Stimulated activated CD4-positive, alpha-beta T cell treated with anti-CD3 and anti-CD28 coated beads, Interleukin-15, amount 100 ng/mL, for 24 hours (primary cell): ENCODE results near the gene ZNRD2.

Experiments used
- DNase-seq: peaks from one replicate; pipeline ENCODE4 v3.0.0-alpha.2; 2020

The ZNRD2 gene

DNA sequence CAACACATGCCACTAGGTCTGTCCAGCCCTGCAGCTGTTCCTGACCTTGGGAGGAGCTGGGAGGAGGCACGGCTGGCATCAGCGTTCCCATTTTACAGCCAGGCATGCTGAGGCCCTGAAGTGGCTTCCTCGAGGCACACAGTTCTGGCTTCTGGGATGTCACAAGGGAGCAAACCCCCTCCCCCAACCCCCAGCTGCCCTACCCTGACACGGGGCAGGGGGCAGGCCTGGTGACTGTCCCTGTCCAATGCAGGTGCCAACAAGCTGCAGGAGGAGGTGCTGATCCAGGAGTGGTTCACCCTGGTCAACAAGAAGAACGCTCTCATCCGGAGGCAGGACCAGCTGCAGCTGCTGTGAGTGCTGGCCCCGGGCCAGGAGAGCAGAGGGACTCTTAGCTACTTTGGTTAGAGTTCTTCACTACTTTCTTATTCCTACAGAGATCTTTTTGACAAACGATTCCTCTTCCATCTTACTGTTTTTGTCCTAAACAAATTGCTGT lies 20.0 kb downstream of the ZNRD2 start:
- no peak for DNase-seq

DNA sequence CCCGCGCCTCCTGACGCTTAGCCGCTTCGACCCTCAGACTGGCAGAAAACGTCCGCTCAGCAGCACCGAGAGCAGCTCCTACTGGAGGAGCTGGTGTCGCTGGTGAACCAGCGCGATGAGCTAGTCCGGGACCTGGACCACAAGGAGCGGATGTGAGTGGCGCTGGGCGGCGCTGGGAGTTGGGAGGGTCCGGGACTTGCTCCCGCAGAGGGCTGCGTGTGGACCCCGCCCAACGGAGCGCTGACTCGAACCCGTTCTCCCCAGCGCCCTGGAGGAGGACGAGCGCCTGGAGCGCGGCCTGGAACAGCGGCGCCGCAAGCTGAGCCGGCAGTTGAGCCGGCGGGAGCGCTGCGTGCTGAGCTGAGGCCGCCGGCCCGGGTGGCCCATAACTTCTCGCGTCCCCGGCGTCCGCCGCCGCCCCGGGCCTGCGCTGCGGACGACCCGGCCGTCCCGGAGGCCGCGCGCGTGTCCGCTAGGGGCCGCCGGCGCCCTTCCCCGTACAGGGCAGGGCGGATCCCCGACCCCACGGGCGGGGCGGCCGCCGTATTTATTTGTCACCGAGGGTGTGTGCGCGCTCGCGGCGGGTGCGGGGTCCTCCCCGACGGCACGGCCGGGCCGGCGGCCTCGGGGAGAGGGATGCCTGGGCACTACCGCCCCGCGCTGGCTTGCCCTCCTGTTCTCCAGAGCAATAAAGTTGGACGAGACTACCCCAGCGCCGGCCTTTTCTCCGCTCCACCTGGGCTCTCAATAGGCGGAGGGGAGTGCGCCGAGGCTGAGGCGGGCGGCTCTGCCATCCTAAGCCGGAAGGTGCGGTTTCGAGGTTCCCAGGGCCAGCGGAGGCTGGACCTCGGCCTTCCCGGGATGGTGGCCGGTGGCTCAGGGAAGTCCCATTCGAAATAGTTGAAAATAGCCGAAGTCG lies 21.9 kb downstream of the ZNRD2 start:
- no peak for DNase-seq

DNA sequence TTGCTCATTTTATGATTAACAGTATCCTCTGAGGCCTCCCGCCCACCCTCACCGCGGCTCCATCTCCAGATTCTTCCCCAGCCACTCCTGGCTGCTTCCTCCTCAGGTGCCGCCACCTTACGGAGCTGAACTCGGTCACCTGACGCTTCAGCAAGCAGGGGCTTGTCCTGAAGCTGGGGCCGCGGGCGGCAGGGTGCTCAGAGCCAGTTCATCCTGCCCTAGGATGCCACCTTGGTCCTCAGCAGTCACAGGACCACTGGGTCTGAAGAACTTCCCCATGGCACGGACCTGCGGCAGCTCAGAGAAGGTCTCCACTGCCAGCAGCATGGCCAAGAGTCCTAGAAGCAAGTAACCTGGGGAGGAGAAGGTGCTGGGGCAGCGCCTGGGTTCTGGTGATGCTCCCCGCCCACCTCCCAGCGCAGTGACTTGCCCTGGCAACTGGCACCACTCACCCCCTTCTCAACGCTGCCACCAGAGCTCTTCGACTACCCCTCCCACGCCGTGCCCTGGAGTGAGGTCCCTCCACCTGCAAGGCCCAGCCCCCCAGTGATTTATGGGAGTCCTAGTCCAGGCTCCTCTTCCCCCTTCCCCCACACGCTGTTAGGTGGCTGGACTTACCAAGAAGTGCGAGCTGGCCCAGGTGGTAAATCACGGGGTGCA lies 22.7 kb downstream of the ZNRD2 start:
- no peak for DNase-seq

DNA sequence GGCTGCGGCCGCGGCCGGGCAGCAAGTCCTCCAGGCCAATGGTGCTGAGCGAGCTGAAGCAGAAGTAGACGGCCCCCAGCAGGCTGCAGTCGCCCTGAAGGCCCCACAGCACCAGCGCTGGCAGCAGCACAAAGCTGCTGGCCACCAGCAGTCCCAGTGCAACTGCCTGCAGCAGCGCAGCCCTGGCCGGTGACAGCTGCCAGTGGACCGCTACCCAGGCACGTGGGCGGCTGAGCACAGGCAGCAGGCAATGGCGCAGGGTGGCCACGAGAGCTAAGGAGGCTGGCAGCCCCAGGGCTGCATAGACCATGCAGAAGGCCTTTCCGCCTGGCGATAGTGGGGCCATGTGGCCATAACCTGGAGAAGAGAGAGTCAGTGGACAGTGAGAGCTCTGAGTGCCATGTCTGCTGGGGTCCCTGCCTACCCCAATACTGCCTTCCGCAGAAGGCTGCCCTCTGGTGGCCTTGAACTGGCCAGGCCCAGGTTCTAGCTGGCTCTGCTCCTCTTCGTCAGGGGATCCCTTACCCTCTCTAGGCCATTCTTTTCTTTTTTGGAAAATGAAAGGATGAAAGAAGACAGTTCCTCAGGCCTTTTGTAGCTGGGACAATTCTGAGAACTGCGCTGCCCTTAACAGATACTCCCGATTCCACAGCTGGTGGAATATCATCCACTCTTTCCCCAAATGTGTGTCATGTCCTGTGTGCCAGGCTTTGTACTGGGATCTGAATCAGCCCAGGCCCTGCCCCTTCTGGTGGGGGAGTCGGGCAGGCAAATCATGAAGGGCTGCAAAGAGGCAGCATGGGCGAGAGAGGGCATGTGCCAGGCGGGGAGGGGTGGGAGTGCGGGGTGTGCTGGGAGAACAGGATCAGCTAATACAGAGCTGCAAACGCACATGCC lies 23.5 kb downstream of the ZNRD2 start:
- peak; percentile 60 for DNase-seq

DNA sequence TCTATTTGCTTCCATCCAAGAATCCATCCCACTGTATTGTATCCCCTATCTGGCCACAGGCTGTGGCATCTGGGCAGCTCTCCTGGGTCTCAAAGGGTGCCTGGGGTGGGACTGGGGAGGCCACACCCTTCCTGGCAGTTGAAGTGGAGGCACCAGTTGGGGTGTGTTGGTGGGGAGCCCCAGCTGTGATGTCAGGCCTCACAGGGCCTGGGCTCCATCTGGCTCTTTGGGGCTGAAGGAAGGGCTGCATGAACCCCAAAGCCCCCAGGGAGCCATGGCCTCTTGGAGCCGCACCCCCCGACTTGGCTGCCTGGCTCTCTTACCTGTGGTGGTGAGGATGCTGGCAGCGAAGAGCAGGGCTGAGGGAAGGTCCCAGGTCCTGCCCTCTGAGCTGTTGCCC lies 24.9 kb downstream of the ZNRD2 start:
- no peak for DNase-seq

DNA sequence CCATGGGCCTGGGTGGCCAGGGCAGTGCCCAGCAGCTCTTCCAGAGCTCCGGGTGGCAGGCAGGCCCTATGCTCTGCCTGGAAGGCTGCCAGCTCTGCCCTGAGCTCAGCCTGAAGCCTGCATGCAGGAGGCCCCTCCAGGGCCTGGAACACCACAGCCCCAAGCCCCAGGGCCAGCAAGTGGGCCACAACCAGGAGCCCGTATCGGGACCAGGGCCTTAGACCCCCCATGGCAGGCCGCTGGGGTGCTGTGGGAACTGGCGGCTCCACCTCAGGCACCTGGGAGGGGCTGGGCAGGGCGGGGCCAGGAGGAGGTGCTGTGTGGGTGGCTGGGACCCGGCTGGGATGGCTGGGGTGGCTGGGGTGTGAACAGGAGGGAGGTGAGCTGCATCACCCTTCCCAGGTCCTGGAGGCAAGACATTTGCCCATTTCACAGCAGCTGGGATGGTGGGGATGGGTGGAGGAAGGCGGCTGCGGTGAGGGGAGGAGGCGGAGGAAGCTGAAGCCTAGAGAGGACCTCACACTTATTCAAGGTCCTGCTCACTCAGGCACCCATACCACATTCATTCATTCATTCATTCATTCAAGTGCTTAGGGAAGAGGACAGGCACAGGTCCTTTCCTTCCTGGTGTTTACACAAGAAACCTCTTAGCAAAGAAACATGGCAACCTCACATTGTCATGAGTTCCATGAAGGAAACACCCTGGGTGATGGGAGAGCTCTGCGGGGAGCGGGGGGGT lies 25.4 kb downstream of the ZNRD2 start, which contains the start of gene KCNK7:
Gene KCNK7, minus strand, starts transcription at position 258 of the 739 bp plus-strand sequence. Its CDS starts 28 bp downstream, at position 230.
- DNase-seq = peak; percentile 40

DNA sequence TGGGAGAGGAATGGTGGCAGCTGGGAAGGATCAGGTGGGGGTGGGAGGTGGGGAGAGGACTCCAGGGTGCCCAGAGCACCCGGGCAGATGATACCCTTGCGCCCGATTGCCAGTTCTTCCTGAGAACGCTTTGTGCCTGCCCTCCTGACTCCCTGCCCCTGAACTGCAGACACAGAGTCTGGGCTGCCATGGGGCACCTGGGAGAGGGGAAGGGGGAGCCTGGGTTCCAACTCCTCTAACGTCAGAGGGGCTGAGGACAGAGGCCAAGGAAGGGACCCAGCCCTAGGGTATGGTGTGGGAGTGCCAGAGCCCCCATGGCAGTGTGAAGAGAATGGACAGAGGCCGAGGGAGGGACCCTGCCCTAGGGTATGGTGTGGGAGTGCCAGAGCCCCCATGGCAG lies 26.2 kb downstream of the ZNRD2 start:
- DNase-seq = no peak

DNA sequence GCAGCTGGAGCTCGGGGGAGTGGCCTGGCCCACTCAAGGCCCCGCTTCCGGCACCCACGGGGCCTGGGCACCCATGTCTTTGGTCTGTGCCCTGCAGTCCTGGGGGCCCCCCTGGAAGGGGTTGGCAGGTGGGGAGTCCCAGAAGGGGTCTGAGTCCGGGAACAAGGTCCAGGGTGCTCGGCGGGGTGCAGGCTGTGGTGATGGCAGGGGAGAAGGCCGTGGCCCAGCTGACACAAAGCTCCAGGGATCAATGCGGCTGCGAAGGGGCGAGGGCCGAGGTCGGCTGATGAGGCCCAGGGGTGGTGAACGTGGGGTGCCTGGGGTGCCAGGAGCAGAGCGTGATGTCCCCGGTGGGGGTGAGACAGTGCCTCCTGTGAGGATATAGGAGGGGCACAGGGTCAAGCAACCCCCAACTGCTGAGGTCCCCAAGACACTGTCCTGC lies 28.0 kb downstream of the ZNRD2 start:
- DNase-seq = no peak

DNA sequence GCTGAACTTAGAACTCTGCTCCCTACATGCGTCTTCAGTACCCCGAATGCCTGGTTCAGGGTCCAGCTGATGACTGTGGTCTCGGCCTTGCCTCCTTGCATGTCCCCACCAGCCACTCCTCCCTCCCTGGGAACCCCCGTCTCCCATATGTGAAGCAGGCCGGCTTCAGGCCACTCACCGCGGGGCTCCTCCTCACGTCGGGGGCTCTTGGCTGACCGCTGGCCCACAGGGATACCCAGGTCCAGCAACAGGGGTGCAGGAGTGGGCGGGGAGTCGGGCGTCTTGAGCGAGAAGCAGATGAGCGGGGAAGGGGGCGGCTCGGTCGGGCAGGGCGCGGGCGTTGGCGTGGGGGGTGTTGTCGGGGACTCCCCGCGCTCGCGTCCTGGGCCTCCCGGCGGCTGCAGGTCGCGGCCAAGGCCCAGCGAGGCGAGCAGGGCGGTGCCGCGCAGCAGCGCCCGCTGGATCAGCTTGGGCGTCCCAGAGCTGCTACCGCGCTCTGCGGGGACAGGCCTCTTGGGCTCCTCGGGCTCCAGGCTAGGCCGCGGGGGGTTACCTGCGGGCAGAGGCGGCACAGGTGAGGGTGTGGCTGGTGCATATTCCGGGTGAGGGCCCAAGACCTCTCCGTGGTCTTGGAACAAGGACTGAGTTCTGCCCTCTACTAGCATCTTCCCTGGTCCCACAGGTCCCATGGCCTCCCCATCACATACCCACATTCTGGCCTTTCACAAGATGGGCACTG lies 29.1 kb downstream of the ZNRD2 start:
- no peak for DNase-seq

DNA sequence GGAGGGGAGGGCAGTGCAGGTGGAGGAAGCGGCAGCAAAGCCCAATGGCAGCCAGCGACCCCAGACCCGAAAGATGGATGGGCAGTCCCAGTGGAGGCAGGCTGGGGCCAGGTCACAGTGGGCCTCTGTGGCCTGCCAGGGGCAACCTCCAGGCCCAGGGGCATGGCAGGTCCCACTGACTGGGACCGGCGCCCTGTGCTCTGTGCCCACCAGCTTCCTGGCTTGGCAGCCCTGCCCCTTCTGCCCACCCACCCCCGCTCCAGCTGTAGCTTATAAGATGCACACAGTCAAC lies 29.6 kb downstream of the ZNRD2 start:
- no peak for DNase-seq

DNA sequence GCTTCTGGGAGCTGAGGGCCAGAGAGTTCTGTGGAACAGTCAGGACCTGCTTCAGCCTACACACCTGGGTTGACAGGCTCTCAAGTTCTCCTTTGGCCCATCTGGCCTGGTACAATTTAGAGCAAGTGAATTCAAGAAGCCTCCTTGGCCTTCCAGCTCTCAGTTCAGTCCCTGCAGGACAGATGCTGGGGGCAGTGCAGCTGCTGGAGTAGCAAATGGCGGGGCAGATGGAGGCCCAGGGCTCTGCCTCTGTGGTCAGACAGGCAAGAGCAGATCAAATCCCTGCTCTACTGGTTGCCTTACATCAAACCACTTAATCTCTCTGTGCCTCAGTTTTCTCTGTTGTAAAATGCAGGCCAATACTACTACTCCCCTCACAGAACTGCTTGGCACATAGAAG lies 34.0 kb downstream of the ZNRD2 start:
- no peak for DNase-seq

DNA sequence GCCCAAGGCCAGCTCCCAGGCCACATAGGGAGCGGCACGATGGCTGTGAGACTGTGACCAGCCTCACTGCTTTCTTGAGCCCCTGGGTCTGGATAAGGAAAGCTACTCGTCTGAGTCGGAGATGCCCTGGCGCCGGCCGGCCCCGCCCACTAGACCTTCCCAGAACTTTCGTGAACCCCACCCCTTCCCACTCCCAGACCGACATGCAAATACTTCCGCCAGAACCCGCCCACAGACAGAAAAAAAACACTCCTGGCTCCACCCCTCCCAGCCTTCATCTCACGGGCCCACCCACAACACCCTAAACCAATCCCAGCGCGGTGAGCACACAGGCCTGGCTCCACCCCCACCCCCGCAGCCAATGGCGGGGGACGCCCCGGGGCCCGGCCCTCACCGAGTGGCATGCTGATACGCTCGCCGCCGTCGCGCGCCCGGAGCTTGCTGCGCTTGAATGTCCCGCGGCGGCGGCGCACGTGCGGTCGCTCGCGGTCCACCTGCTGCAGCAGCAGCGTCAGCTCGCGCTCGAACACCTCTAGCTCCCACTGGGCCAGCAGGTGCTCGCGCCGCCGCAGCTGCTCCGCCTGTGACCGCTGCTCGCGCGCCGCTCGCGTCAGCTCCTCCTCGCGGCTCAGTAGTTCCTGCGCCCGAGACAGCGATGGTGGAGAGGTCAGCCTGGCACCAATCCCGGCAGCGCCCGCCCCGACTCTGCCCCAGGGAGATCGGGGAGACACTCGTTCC lies 36.8 kb downstream of the ZNRD2 start:
- peak; percentile 33 for DNase-seq

DNA sequence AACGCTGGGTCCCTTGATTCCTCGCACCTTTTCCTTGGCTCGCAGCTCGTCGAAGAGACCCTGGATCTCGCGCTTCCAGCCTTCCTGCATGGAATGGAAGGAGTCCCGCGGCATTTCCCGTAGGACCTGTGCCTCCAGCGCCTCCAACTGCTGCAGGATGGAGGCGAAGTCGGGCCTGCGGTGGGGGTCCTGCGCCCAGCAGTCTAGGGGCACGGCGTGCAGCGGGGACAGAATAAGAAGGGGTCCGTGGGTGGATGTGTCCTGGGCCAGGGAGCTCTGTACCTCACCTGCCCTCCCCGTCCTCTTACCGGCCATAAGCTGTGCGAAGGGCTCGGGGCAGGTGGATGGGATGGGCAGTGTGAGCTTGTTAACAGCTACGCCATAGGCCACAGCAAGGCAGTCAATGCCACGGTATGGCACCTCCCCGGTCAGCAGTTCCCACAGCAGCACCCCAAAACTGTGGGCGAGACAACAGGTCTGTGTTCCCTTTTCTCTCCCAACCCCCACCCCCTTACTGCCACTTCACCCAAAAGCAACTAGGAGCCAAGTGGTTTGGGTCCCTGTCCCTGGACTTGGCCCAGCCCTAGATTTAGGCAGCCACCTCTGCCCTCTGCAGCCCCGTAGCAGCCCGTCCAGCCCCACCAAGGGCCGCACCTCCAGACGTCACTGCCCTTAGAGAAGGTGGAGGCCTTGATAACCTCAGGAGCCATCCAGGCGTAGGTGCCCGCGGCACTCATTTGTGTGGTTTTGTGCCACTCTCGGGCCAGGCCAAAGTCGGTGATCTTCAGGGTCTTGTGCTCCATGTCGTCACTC lies 37.5 kb downstream of the ZNRD2 start:
- DNase-seq = no peak

DNA sequence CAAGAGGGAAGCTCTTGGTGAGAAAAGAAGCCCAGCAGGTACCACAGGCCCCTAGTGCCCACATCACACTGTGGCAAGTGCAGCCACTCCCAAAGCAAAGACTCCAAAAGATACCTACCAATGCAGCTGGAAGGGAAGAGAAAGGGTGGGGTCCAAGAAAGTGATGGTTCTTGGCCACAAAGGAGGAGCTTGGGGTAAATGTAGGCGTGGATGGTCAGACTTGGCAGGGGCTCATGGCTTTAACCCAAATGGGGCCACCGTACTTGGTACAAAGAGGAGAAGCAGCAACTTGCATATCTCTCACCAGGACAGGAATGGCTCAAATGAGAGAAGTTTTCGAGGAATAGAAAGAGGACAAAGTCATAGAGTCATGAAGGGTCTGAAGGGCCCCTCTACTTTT lies 39.0 kb downstream of the ZNRD2 start:
- DNase-seq = no peak

DNA sequence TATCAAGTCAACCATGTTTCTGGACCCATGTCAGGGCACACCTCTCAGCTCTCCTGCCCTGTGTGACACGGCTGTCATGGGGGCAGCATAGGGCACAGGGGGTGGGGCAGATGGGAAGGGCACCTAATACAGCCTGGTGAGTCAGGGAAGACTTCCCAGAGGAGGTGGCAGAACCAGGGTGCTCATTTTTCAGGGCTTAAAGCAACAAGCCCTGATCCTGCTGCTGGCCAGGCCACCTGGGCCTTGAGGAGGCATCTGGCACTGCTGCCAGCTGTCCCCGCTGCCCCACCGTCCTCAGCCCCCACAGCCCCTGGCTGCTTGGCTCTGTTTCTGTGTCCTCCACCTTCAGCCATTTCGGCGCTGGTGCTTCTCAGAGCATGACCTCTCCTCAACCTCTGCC lies 39.4 kb downstream of the ZNRD2 start:
- no peak for DNase-seq

DNA sequence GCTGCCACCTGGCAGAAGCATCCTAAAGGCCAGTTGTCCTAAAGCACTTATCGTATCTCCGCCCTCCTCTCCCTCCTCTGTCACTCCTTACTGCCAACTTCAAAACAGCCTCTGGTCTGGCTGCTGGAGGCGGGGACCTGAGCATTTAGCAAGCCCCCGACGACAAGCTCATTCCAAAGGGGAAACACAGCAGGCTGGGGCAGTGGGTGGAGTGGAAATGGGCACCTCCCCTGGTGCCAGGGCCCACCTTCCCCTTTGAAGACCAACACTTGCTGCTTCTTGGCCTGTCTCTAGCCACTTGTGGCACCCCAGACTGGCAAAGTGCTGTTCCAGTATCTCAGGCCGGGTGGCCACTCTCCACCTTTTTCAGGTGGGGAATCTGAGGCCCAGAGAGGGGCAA lies 40.1 kb downstream of the ZNRD2 start:
- DNase-seq = no peak

DNA sequence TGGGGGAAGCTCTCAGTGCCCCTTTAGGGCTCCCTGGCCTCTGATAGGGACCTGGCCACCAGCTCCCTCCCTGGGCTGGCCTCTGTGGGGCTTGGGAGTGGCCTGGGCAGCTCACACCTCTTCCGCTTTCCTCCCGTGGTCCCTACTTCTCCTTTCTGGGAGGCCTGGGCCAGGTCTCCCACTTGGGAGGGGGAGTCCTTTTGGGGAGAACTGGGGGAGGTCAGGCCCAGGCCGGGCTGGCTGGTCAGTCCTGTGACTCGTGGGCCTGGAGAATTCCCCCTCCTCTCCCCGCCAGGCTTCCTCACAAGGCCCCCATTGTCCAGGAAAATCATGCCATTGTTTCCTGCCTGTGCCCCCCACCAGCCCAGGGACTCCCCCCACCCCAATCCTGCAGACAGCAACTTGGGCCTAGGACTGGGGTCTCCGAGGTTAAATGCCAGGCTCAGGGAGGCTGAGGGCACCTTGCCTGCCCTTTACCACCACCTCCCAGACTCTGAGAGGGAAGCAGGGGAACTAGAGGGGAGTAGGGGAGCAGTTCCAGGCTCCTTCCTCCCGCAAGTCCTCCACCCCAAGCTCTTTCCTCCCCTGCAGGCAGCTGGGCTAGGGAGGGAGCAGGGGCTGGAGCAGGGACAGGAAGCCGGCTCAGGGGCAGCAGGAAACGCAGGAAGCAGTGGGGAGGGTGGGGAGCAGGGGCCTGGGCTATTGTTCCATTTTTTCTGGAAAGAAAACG lies 40.9 kb downstream of the ZNRD2 start:
- no peak for DNase-seq

DNA sequence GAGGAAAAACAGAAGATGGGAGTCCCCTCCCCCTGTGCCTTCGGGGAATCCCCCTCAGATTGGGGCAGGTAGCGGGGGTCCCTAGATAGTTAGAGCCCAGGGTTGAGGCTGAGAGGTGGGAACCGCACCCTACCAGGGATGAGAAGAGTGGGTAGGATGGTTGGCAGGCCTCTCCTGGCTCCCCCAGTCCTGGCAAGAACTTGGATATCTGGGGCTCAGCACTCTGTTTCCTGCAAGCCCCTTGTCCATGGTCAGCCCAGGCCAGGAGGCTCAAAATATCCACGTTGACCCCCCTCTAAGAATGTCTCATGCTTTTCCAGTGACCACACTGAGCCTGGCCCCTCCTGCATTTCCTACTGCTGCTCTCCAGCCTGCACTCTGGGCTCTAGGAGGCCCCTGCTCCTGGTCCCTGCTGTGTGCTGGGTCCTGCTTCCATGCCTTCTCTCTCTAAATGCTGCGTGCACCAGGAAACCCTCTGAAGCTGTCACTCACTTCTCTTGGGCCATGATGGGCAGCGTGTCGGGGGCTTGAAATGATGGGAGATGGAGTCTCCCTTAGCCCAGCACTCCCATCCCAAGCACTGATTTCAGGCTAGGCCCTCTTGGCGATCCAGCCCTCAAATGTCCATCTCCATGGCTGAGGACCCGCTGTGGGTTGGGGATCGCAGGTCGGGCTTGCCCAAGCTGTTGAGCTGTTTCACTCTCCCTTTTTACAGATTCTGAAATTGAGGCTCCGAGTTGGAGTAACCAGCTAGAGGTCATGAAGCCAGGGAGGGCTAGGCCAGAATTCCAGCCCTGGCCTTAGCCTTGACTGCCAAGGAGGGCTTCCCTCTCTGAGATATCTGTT lies 41.7 kb downstream of the ZNRD2 start:
- no peak for DNase-seq
